Caco-2 (cell line): ENCODE data around the gene IDH3G. TPM values are rescaled to one million over a fixed set of nuclear protein-coding genes. Genes with fewer than 3 reads are reported as not detected.
"Not testable (repeated sequence)": the region's sequence is repeated elsewhere in the genome, so short reads cannot be mapped to it uniquely, and the experiment has no call there.

ENCODE experiments used
- BruUV-seq: library from RNA; stranded (reverse); fragments of 400-500 nt; replicated peaks from 2 replicates; lab custom pipeline; 2021; lab: Mats Ljungman, UMichigan
- CTCF ChIA-PET: fragments of 300-600 bp; sonication (Branson Sonifier 250); formaldehyde crosslinking; loops from one replicate; lab custom pipeline; 2022; ENCODE audit warnings: antibody characterized with exemption; lab: Charles Lee
- POLR2A ChIA-PET: fragments of 300-600 bp; sonication (Branson Sonifier 250); formaldehyde crosslinking; loops from one replicate; lab custom pipeline; 2022; ENCODE audit warnings: antibody characterized with exemption; lab: Charles Lee
- DNase-seq, 2 experiments: peaks; one replicate each; pipeline versions ENCODE4 v3.0.0 to v3.0.0-alpha.2; 2020 to 2022
- H3K27me3 ChIP-seq: replicated peaks from 2 replicates; pipeline ENCODE4 v1.6.0; 2011; ENCODE audit warnings: low read length; ENCODE audit not compliant: control insufficient read depth, insufficient read depth
- H3K36me3 ChIP-seq: 2 replicates; pipeline ENCODE4 v1.5.1; 2011; ENCODE audit warnings: low read length; ENCODE audit not compliant: control insufficient read depth, insufficient read depth
- H3K4me1 ChIP-seq: fragments of 250-450 bp; sonication (Bioruptor Pico); 2 replicates; pipeline ENCODE4 v1.5.1; 2020; ENCODE audit warnings: mild to moderate bottlenecking
- H3K4me3 ChIP-seq: 2 replicates; pipeline ENCODE4 v1.5.1; 2011; ENCODE audit warnings: low read depth, mild to moderate bottlenecking, control low read depth, low read length
- H3K9me3 ChIP-seq: fragments of 250-450 bp; sonication (Bioruptor Pico); 2 replicates; pipeline ENCODE4 v1.5.1; 2020; ENCODE audit warnings: mild to moderate bottlenecking, moderate library complexity
- H3K27ac Mint-ChIP-seq: one replicate; pipeline ENCODE4 v1.8.0; 2022; ENCODE audit warnings: mixed read lengths; ENCODE audit not compliant: unreplicated experiment
- H3K27me3 Mint-ChIP-seq: one replicate; pipeline ENCODE4 v1.8.0; 2022; ENCODE audit warnings: mixed read lengths; ENCODE audit not compliant: insufficient read depth, unreplicated experiment
- H3K36me3 Mint-ChIP-seq: one replicate; pipeline ENCODE4 v1.8.0; 2022; ENCODE audit warnings: mild to moderate bottlenecking, mixed read lengths; ENCODE audit not compliant: insufficient read depth, unreplicated experiment
- H3K4me1 Mint-ChIP-seq: one replicate; pipeline ENCODE4 v1.8.0; 2022; ENCODE audit warnings: low read depth, mixed read lengths; ENCODE audit not compliant: unreplicated experiment
- H3K4me3 Mint-ChIP-seq: one replicate; pipeline ENCODE4 v1.8.0; 2022; ENCODE audit warnings: mild to moderate bottlenecking, moderate library complexity, mixed read lengths; ENCODE audit not compliant: unreplicated experiment
- H3K9me3 Mint-ChIP-seq: one replicate; pipeline ENCODE4 v1.8.0; 2022; ENCODE audit warnings: mixed read lengths; ENCODE audit not compliant: unreplicated experiment
- intact Hi-C: fragments of 100-400 bp; cut with micrococcal nuclease; formaldehyde crosslinking; loops from one replicate; pipeline ENCODE4 v1.10.0; 2022; ENCODE audit not compliant: unreplicated experiment
- total RNA-seq: library from RNA; stranded (reverse); gene quantifications from 2 replicates; pipeline ENCODE4 v1.2.3, GENCODE V29; 2022
- TF ChIP-seq, protein P1 (sequence below), 2 experiments: fragments of 200-600 bp in 1 of 2; IDR thresholded peaks; 1 replicate in 1 of 2; 2 replicates in 1 of 2; pipeline versions ENCODE4 v1.5.1 to v1.8.0; 2011 to 2022; ENCODE audit warnings: antibody characterized with exemption in 1 of 2, control low read depth in 1 of 2, inconsistent platforms in 1 of 2, low read depth in 1 of 2, low read length in 1 of 2, mild to moderate bottlenecking in 1 of 2, moderate library complexity in 1 of 2; ENCODE audit not compliant: insufficient read depth in 1 of 2, severe bottlenecking in 1 of 2, unreplicated experiment in 1 of 2

Gene IDH3G
- total RNA-seq, 1 experiment from 2014 or later = 53.3 TPM

DNA sequence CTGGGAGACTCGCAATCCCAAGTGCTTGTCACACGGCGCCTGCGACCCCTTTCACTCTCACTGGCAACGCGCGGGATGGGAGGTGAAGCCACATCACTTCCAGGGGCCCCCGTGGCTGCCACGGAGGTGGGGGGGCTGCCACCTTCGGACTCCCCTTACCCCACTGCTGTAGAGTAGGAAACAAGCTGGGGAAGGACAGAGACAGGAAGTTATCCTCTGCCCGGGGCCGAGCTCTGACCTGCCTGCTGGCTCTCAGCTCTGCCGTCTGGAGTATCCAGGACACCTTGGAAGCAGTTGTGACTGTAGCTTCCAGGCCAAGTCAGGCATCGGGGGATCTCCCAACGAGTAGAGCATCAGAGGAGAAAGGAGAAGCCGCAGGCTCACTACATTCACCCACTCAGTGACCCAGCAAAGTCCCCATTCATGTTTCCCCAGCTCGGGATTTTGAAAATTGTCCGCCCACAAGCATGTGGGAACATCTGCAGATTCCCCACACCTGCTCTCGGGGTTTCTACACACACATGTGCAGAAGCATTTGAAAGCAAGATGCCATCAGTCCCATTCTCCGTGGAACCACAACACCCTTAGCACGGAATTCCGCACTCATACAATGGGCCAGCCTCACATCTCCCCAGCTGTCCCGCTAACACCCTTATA, 25.3 kb upstream of the IDH3G start:
- DNase-seq = no peak
- H3K36me3 Mint-ChIP-seq = no peaks in the 10 kb centered on the region
- no peaks in the 10 kb centered on the region for H3K4me1 Mint-ChIP-seq
- Histone ChIP-seq H3K27me3 (no peaks in the 10 kb centered on the region), H3K9me3 (no peaks in the 10 kb centered on the region), H3K4me3 (peak overlapping the region; percentile 46), H3K36me3 (no peaks in the 10 kb centered on the region), H3K4me1 (no peaks in the 10 kb centered on the region)
- intact Hi-C loops = loop anchor here (10.0 kb wide), 1 partner anchor 65 kb away; the partner anchor contains the start of gene L1CAM
- H3K27me3 Mint-ChIP-seq = no peaks in the 10 kb centered on the region
- no TSS peak for BruUV-seq
- POLR2A ChIA-PET = interaction anchor here (1.1 kb wide), 1 partner anchor 25 kb away, joined by 4 read pairs; the partner anchor contains the start of genes IDH3G and SSR4
- H3K9me3 Mint-ChIP-seq = no peaks in the 10 kb centered on the region
- TF ChIP-seq, protein P1, sequence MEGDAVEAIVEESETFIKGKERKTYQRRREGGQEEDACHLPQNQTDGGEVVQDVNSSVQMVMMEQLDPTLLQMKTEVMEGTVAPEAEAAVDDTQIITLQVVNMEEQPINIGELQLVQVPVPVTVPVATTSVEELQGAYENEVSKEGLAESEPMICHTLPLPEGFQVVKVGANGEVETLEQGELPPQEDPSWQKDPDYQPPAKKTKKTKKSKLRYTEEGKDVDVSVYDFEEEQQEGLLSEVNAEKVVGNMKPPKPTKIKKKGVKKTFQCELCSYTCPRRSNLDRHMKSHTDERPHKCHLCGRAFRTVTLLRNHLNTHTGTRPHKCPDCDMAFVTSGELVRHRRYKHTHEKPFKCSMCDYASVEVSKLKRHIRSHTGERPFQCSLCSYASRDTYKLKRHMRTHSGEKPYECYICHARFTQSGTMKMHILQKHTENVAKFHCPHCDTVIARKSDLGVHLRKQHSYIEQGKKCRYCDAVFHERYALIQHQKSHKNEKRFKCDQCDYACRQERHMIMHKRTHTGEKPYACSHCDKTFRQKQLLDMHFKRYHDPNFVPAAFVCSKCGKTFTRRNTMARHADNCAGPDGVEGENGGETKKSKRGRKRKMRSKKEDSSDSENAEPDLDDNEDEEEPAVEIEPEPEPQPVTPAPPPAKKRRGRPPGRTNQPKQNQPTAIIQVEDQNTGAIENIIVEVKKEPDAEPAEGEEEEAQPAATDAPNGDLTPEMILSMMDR (IDR thresholded peaks at IDR 0.05; ENCODE audit: insufficient read depth in 1 of 2, low read depth in 1 of 2, low read length in 1 of 2, severe bottlenecking in 1 of 2, unreplicated experiment in 1 of 2) = no peak
- CTCF ChIA-PET = interaction anchor here (0.8 kb wide), 1 partner anchor 25 kb away, joined by 3 read pairs; the partner anchor contains the start of genes IDH3G and SSR4
- peak overlapping the region; percentile 65 for H3K4me3 Mint-ChIP-seq
- H3K27ac Mint-ChIP-seq = no peak overlapping the region

DNA sequence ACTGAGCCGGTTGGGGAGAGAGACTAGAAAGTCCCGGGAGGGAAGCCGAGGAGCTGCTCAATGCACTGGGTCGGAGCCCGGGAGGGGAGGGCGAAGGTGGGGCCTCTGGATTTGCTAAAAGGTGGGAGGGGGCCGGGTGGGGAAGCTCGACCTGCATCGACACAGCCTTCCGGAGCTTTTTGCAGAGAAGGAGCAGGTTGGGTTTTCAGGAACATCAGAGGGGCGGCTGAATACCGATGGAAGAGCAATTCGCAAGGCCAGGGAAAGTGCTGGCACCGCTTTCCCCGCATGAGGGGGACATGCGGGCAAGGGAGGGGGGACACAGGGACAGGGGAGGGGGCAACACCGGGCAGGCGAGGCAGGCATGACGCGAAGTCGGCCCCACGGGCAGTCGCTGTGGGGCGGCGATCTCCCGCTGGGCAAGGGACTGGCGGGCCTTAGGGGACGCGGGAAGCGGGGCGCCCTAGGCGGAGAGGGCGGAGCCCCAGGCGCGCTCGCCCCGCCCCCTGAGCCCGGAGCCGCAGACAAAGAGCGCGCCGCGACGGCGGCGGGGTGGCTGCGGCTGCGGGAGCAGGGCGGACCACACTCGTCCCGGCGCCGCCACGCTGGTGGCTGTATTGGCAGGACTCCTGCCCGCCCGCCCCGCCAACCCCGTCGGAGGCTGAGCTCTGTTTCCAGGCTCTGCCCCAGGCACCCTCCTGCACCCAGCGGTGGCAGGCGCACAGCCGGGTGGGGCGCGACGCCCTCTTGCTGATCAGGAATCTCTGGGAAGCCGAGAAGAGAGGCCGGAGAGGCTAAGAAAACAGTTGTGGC, 24.6 kb upstream of the IDH3G start:
- no peaks in the 10 kb centered on the region for H3K27me3 ChIP-seq
- no peaks in the 10 kb centered on the region for H3K4me1 ChIP-seq
- BruUV-seq = no TSS peak
- DNase-seq = peak in 1 of 2 experiments; percentile 65
- no peaks in the 10 kb centered on the region for H3K27me3 Mint-ChIP-seq
- H3K27ac Mint-ChIP-seq = no peak overlapping the region
- no peaks in the 10 kb centered on the region for H3K9me3 ChIP-seq
- POLR2A ChIA-PET = interaction anchor here (1.1 kb wide), 1 partner anchor 24 kb away, joined by 4 read pairs; the partner anchor contains the start of genes IDH3G and SSR4
- H3K36me3 ChIP-seq = no peaks in the 10 kb centered on the region
- H3K4me1 Mint-ChIP-seq = no peaks in the 10 kb centered on the region
- H3K36me3 Mint-ChIP-seq = no peaks in the 10 kb centered on the region
- peak overlapping the region; percentile 65 for H3K4me3 Mint-ChIP-seq
- CTCF ChIA-PET = no interaction called here
- H3K4me3 ChIP-seq = peak overlapping the region; percentile 46
- TF ChIP-seq, protein P1 (IDR thresholded peaks at IDR 0.05; ENCODE audit: insufficient read depth in 1 of 2, low read depth in 1 of 2, low read length in 1 of 2, severe bottlenecking in 1 of 2, unreplicated experiment in 1 of 2) = no peak
- intact Hi-C loops = loop anchor here (10.0 kb wide), 1 partner anchor 66 kb away; the partner anchor contains the start of gene L1CAM
- no peaks in the 10 kb centered on the region for H3K9me3 Mint-ChIP-seq

DNA sequence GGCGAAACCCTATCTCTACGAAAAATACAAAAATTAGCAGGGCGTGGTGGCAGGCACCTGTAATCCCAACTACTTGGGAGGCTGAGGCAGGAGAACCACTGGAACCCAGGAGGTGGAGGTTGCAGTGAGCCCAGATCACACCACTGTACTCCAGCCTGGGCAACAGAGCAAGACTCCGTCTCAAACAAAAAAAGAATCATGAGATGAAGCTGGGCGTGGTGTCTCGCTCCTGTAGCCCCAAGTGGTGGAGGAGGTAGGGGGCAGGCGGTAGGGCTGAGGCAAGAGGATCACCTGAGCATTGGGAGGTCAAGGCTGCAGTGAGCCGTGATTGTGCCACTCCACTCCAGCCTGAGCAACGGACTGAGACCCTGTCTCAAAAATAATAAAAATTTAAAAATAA, 23.9 kb upstream of the IDH3G start:
- H3K4me3 ChIP-seq, H3K27me3 Mint-ChIP-seq, H3K4me1 Mint-ChIP-seq, H3K36me3 Mint-ChIP-seq, H3K27me3 ChIP-seq, CTCF ChIA-PET, H3K36me3 ChIP-seq, H3K9me3 Mint-ChIP-seq, DNase-seq, H3K9me3 ChIP-seq, BruUV-seq, H3K27ac Mint-ChIP-seq, H3K4me1 ChIP-seq, POLR2A ChIA-PET: not testable (repeated sequence)
- H3K4me3 Mint-ChIP-seq = peak overlapping the region; percentile 65
- intact Hi-C loops = loop anchor here (10.0 kb wide), 1 partner anchor 67 kb away; the partner anchor contains the start of gene L1CAM
